Measurements from ENCODE around the gene RRP36. TPM values are rescaled to one million over a fixed set of nuclear protein-coding genes. Genes with fewer than 3 reads are reported as not detected.

The RRP36 gene
- total RNA-seq, 6 experiments from 2014 or later = 21.8 to 45.0 (median 23.3) TPM

- DNase-seq (peak; percentile 96 to 98 (median 98)), ATAC-seq (peak; percentile 94 to 96 (median 96))
- Histone ChIP-seq H3K4me3 (peak within 1 kb of the TSS; percentile 87 to 90 (median 89)), H3K27ac (peak within 1 kb of the TSS; percentile 52 to 66 (median 60)), H3K9me3 (no peaks in the 10 kb centered on the region), H3K27me3 (no peaks in the 10 kb centered on the region), H3K4me1 (peaks cover 0 to 27% (median 3%) of the 10 kb centered on the region in 4 donors), H3K36me3 (peaks cover 0 to under 1% (median 0%) of the 10 kb centered on the region in 4 donors)
- intact Hi-C loops (cut with DNase I) = loop anchor here in 1 of 2 donors (10.0 kb wide), 1 partner anchor 59 kb away; the partner anchor contains the start of gene CNPY3
- TF ChIP-seq CTCF (IDR thresholded peaks at IDR 0.05) = peak in 2 of 4 donors; percentile 6 to 17
- TF ChIP-seq POLR2A (IDR thresholded peaks at IDR 0.05) = peak; percentile 85
- WGBS (ENCODE audit: insufficient coverage, low coverage, low lambda C conversion rate, missing lambda C conversion rate) = under 1% methylated on average over 41 of the region's 59 CpGs
These were observed 37.2 kb upstream of the RRP36 start, which contains the start of gene PPP2R5D for GRCh38 chr6:42984001-42984923. Gene PPP2R5D, plus strand, starts transcription at chr6:42984570. Its CDS starts 108 bp downstream, at chr6:42984678.

- Histone ChIP-seq H3K36me3 (peaks cover 0 to 7% (median 0%) of the 10 kb centered on the region in 4 donors), H3K4me3 (peak overlapping the region; percentile 87 to 90 (median 89)), H3K9me3 (no peaks in the 10 kb centered on the region), H3K27me3 (no peaks in the 10 kb centered on the region), H3K27ac (peak overlapping the region in 2 of 3 donors; percentile 52 to 57), H3K4me1 (peaks cover 0 to 20% (median 3%) of the 10 kb centered on the region in 4 donors)
- no peak for TF ChIP-seq POLR2A (IDR thresholded peaks at IDR 0.05)
- intact Hi-C loops (cut with DNase I) = loop anchor here in 1 of 2 donors (10.0 kb wide), 1 partner anchor 60 kb away; the partner anchor contains the start of gene CNPY3
- 8% methylated on average over 13 of the region's 13 CpGs for WGBS (ENCODE audit: insufficient coverage, low coverage, low lambda C conversion rate, missing lambda C conversion rate)
- ATAC-seq (no peak), DNase-seq (peak in 1 of 3 donors; percentile 33)
These were observed 36.4 kb upstream of the RRP36 start for GRCh38 chr6:42984924-42985475.

- no peak for DNase-seq
- intact Hi-C loops (cut with DNase I) = loop anchor here in 1 of 2 donors (10.0 kb wide), 1 partner anchor 63 kb away; the partner anchor contains the start of gene CNPY3
- Histone ChIP-seq H3K27me3 (no peaks in the 10 kb centered on the region), H3K9me3 (no peaks in the 10 kb centered on the region), H3K36me3 (peaks cover 0 to 13% (median 0%) of the 10 kb centered on the region in 4 donors), H3K27ac (no peak overlapping the region), H3K4me1 (peaks cover 0 to 19% (median 3%) of the 10 kb centered on the region in 4 donors), H3K4me3 (no peak overlapping the region)
- TF ChIP-seq POLR2A (IDR thresholded peaks at IDR 0.05) = no peak
- TF ChIP-seq CTCF (IDR thresholded peaks at IDR 0.05) = no peak
- WGBS (ENCODE audit: insufficient coverage, low coverage, low lambda C conversion rate, missing lambda C conversion rate) = 83% methylated on average over 2 of the region's 5 CpGs
- ATAC-seq = no peak
These were observed 33.6 kb upstream of the RRP36 start for GRCh38 chr6:42987533-42988451.

GRCh38 chr6:42988486-42989020 lies 32.9 kb upstream of the RRP36 start:
- TF ChIP-seq CTCF (IDR thresholded peaks at IDR 0.05) (no peak), POLR2A (IDR thresholded peaks at IDR 0.05) (no peak)
- Histone ChIP-seq H3K4me3 (no peak overlapping the region), H3K27me3 (no peaks in the 10 kb centered on the region), H3K36me3 (peaks cover 0 to 13% (median 0%) of the 10 kb centered on the region in 4 donors), H3K27ac (no peak overlapping the region), H3K4me1 (peaks cover 0 to 18% (median 3%) of the 10 kb centered on the region in 4 donors), H3K9me3 (no peaks in the 10 kb centered on the region)
- no peak for DNase-seq
- intact Hi-C loops (cut with DNase I) = loop anchor here in 1 of 2 donors (10.0 kb wide), 1 partner anchor 64 kb away; the partner anchor contains the start of gene CNPY3
- WGBS (ENCODE audit: insufficient coverage, low coverage, low lambda C conversion rate, missing lambda C conversion rate) = 50% methylated on average over 1 of the region's 1 CpG
- no peak for ATAC-seq

Data from right lobe of liver (tissue), 6 donors.